NCI-H524 (cell line): ENCODE measurements around the gene PKP4.
"Not testable (repeated sequence)": the region's sequence is repeated elsewhere in the genome, so short reads cannot be mapped to it uniquely, and the experiment has no call there.

Experiments
- DNase-seq, 2 experiments: peaks; one replicate each; lab custom pipeline; 2025; lab: John Stamatoyannopoulos, UW

PKP4 gene

DNA sequence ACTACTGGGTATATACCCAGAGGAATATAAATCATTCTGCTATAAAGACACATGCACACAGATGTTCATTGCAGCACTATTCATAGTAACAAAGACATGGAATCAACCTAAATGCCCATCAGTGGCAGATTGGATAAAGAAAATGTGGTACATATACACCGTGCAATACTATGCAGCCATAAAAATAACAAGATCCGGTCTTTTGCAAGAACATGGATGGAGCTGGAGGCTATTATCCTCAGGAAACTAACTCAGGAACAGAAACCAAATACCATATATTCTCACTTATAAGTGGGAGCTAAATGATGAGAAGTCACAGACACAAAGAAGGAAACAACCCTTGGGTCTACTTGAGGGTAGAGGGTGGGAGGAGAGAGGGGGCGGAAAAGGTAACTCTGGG, 16.5 kb downstream of the PKP4 start:
- not testable (repeated sequence) for DNase-seq

- DNase-seq = peak in 1 of 2 experiments; percentile 4
These were observed 17.1 kb downstream of the PKP4 start for GRCh38 chr2:158473719-158474392.

GRCh38 chr2:158474526-158475011, 17.8 kb downstream of the PKP4 start:
- not testable (repeated sequence) for DNase-seq

DNA sequence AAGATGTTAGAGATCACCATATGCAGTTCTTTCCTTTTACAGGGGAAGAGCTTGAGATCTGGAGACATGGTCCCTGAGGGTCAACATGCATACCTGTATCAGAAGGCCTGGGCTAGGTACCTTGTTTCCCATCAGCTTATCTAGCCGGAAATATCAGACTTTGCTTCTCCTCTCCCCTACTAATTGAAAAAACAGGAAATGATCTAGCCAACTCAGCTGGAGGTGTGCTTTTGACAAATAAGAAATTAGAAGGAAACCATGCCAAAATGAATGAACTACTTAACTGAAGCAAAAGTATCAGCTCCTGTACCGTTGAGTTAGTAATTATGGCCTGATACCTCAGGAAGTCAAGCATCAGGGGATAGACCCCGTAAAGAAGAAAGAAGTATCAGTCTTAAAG, 20.4 kb downstream of the PKP4 start:
- no peak for DNase-seq

- no peak for DNase-seq
These were observed 21.5 kb downstream of the PKP4 start for GRCh38 chr2:158478237-158478636.

DNA sequence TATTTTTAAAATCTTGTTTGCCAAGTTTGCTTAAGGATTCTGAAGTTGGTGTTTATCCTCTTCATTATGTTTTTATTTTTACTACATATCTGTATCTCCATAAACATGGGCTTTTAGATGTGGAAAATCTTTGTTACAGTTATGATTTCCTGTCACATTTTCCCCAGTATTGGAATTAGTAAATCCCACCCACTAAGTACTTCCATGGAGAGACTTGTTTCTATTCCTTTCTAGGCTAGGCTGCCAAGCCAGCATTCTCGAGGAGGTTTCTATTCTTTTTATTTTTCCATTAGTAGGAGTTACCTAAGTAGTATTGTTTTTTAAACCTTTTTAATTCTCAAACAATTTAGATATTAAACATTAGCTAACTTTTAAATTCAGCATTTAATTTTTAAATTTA, 22.1 kb downstream of the PKP4 start:
- no peak for DNase-seq

DNA sequence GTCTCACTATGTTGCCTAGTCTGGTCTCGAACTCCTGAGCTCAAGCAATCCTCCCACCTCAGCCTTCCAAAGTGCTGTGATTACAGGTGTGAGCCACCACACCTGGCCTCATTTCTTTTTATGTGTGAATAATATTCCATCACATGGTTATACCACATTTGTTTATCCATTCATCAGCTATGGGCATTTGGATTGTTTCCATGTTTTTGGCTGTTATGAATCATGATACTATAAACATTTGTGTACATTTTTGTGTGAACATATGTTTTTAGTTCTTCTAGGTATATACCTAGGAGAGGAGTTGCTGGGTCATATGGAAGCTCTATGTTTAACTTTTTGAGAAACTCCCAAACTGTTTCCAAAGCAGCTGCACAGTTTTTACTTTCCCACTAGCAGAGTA, 24.4 kb downstream of the PKP4 start:
- no peak for DNase-seq

- no peak for DNase-seq
These were observed 25.8 kb downstream of the PKP4 start for GRCh38 chr2:158482594-158482993.

GRCh38 chr2:158484892-158485556, 28.3 kb downstream of the PKP4 start:
- no peak for DNase-seq

DNA sequence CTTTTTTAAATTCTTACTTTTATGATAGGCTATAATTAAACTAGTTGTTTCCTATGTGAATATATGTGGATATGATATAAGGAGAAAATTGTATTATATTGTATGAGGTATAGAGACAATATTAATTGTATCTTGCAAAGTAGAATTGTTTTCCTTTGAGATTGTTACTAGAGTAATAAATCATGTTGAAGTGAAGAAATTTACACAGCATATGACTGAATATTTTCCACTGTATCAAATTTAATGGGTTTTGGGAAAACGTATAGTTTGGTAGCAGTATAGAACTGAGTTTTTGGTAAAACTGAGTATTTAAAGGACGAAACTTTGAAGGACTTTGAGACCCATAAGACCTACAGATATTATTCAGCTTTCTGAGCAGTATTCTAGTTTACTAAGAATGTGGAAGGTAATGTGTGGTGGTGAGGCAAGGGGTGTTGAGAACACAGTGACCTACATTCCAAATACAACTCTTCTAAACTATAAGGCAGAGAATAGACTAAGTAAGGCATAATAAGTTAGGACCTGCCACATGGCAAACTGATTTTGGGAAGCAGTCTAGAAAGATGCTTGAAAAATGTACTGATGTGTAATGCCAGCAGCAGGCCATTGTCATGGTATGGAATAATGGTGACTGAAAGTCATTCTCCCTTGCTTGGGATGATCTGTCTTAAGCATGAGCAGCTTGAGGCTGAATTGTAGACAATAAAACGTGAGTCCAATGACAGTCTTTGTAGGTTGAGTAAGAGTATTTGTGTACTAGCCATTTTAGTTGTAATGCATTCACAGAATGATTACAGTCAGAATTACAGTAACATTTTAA, 29.6 kb downstream of the PKP4 start:
- no peak for DNase-seq

GRCh38 chr2:158486970-158487325, 30.2 kb downstream of the PKP4 start:
- no peak for DNase-seq

DNA sequence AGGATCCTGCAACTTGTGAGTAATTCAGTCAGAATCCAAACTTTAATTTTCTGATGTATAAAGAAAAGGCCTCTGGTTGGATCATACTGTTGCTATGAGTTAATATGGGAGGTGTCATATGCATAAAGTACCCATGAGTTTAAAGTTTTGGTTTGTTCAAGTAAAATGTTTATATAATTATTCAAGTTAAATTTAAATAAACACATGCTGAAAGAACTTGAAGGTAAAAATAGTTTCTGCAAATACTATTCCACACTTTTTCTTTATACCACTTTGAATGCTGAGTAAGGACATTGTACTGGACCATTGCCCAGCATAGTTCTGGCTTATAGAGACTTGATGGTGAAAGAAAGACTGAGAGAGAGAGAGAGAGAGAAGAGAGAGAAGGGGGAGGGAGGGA, 30.7 kb downstream of the PKP4 start:
- DNase-seq = no peak

DNA sequence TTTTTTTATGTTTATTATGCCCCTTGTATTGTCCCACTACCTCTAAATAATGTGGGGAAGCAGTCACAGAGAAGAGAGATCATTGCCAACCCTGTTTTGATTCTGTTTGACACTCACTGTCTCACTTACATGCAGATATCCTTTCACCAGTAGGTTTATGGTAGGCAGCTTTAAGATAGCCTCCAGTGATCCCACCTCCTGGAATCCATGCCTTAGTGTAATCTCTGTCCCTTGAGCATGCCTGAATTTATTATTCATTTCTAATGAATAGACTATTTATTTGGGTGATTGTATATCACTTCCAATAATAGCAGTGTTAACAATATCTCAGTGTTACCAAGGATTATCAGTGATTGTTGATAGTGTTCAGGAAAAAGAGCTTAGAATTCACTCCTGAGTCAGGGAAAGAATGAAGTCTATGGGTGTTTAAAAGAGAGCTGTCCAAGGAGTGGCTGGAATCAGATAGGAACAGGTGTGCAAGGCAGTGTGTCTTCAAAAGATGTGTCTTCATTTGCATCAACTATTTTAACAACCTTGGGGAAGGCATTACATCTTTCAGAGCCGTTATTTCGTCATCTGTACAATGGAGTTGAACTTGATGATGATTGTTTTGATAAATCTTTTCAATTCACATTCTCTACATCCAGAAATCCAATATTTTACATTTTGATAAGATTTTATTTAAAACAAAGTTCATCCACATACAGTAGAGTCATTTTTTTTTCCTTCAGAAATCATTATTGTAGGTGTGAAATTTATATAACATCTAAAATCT, 31.9 kb downstream of the PKP4 start:
- DNase-seq = no peak

DNA sequence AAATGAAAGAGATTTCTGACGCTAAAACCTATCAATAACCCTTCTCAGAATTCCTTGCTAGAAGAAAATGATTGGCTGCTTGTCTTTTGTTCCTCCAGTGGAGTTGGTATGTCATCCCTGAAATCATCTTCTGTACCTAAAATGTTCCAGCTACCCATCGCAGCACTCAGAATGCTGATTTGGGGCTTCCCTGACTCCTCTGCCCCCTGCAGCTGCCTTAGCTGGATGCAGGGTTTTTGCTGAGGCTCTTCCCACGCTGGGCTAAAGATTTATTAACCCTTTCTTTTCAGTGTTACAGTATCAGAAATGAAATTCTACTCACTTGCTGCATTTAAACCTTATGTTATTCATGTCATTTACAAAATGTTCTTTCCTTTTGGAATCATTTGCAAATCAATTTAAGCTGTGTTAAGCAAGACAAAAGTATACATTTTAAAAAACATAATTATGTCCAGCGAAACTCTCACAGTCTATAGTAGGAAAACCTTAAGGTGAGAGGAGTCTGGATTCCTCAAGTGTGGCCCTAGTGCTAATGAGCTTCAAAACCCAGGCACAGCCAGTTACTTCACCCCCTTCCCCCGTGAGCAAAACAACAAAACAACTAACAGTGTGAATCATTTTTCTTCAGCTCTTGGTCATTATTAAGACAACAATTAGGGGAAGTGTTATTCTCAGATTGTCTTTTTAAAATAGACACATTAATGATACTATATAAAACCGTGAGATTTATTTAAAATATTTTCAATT, 32.8 kb downstream of the PKP4 start:
- peak in 1 of 2 experiments; percentile 3 for DNase-seq

DNA sequence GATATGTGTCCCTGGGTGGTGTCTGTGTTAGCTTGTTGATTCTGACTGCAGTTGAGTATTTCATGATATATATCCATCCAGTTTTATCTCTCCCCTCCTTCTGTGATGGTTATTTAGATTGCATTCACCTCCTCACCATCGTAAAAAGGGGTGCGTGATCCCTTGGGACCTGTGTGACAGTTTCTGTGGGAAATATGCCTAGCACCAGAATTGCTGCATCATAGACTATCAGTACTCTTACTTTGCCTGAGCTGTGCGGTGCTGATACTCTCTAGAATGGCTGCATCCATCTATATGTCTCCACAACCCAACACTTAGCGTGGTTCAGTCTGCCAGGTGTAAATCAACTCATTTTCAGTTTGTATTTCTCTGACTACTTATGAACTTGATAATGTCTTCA, 34.3 kb downstream of the PKP4 start:
- no peak for DNase-seq

DNA sequence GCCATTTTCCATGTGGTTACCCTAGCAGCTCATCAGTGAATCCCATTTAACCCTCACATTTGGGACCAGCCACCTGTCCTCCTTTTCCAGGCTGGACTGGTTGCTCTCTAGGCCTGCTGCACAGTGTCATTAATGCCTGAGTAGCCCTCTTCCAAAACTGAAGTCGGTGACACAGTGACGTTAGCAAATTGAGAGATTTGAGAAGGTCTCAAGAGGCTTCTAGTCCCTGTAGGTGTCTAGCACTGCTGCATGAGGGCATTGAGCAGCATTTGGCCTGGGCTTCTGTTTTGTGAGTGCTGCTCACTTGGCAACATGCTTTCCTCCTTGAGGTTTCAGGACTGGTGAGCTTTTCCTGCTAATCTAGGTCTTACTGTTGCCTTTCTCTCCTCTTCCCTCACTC, 36.7 kb downstream of the PKP4 start:
- peak; percentile 94 to 96 for DNase-seq

- no peak for DNase-seq
These were observed 38.4 kb downstream of the PKP4 start for GRCh38 chr2:158495175-158495574.

DNA sequence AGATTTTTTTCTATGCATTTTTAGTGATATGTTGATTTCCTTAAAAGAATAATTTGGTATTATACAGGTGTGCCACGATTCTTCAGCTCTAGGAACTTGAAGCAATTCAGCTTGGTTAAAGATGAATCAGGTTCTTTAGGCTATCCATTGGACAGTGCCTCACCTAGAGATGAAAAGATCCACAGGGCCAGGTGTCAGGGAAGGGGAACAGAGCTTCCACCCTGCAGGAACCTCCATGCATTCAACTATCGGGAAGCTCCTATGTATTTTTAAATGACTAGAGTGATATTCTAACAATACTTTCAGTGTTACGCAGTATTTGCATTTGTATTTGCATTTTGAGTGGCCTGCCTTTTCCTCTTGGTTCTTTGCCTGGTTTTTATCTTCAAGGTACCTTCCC, 40.2 kb downstream of the PKP4 start:
- no peak for DNase-seq

GRCh38 chr2:158497486-158497885, 40.7 kb downstream of the PKP4 start:
- no peak for DNase-seq

- no peak for DNase-seq
These were observed 41.4 kb downstream of the PKP4 start for GRCh38 chr2:158498043-158498748.

DNA sequence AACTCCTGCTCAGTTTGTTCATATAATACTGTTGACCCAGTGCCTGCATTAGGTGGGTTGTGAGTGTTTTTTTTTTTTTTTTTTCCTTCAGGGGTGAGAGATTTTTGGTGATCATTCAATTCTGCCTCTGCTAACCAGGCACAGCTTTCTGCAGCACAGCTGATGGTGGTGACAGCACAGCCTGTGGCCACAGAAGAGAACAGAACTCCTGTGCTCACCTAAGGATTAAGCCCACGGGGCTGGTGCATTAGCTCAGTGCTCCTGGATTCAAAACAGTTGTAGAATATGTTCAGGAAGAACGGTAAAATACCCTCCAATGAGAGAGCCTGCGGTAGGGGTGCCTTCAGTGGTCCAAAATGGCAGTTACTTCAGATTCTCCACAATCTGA, 42.0 kb downstream of the PKP4 start:
- DNase-seq = peak in 1 of 2 experiments; percentile 11
